Mesothelial cell of epicardium (in vitro differentiated cells): Measurements from ENCODE around the gene MED12L. TPM values are rescaled to one million over a fixed set of nuclear protein-coding genes. Genes with fewer than 3 reads are reported as not detected.

Experiments used
- DNase-seq, 2 experiments: peaks; one replicate each; pipeline ENCODE4 v3.0.0; 2021; ENCODE audit warnings: low spot score in 2 of 2; ENCODE audit not compliant: unreplicated experiment in 2 of 2
- H3K27ac Mint-ChIP-seq: 2 replicates; pipeline ENCODE4 v1.8.0; 2021; ENCODE audit warnings: mixed read lengths
- H3K27me3 Mint-ChIP-seq: 2 replicates; pipeline ENCODE4 v1.8.0; 2021; ENCODE audit warnings: low read depth, mixed read lengths
- H3K36me3 Mint-ChIP-seq: 2 replicates; pipeline ENCODE4 v1.8.0; 2021; ENCODE audit warnings: mixed read lengths
- H3K4me1 Mint-ChIP-seq: 2 replicates; pipeline ENCODE4 v1.8.0; 2021; ENCODE audit warnings: mixed read lengths
- H3K4me3 Mint-ChIP-seq: 2 replicates; pipeline ENCODE4 v1.8.0; 2021; ENCODE audit warnings: mild to moderate bottlenecking, moderate library complexity, mixed read lengths
- H3K9me3 Mint-ChIP-seq: 2 replicates; pipeline ENCODE4 v1.8.0; 2021; ENCODE audit warnings: mixed read lengths
- CTCF ChIP-seq: fragments of 200-600 bp; sonication (generic); IDR thresholded peaks from one replicate; pipeline ENCODE4 v1.5.0; 2021; ENCODE audit warnings: antibody characterized with exemption; ENCODE audit not compliant: unreplicated experiment
- total RNA-seq: library from RNA; stranded (reverse); gene quantifications from 3 replicates; pipeline ENCODE4 v1.2.1, GENCODE V29; 2021

MED12L gene
- total RNA-seq, 1 donor from 2014 or later = 13.8 TPM

DNA sequence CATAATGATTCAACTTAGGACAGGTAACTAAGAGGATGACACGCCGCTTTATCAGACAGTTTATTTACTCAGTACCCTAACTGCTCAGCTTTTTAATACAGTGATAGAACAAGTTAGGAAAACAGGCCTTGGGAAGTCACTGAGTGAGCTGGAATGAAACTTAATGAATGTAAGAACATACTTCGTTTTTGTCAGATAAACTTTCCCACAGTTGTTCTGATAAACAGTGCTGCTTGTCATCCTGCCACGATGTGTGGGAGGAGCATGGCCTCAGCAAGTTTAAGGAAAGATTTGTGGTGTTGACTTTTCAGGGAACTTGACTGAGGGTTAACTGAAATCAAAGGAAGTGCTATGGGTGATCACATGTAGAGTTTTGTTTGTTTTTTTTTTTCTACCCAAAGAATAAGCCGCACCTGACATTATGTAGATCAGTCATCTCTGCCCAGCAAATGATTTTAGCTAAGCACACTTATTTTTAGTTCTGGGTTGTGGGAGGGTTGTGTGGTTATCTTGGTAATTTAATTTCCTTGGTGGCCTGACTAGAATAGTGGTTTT is 198.5 kb downstream of the MED12L start:
- TF ChIP-seq CTCF = no peak
- peak overlapping the region; percentile 70 for H3K27ac Mint-ChIP-seq
- H3K27me3 Mint-ChIP-seq = no peaks in the 10 kb centered on the region
- H3K4me3 Mint-ChIP-seq = no peak overlapping the region
- H3K4me1 Mint-ChIP-seq = peaks cover 44% of the 10 kb centered on the region
- no peaks in the 10 kb centered on the region for H3K9me3 Mint-ChIP-seq
- H3K36me3 Mint-ChIP-seq = no peaks in the 10 kb centered on the region
- no peak for DNase-seq

DNA sequence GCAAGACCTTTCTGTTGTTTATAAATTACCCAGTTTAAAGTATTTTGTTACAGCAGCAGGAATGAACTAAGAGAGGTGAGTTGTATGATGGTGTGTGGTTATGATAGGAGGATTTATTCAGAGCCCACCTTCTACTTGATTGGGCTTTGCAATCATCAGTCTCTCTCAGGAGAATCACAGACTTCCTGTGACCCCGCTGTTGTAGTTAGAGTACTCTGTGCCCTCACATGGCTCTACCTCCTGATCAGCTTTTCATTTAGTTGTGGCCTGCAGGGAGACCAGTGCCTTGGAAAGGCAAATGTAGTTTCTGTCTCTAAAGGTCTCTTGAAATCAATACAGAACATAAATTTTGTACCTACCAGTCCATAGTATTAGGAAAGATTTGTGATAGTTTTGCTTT is 200.5 kb downstream of the MED12L start:
- no peak for DNase-seq
- Mint-ChIP-seq H3K27me3 (no peaks in the 10 kb centered on the region), H3K36me3 (no peaks in the 10 kb centered on the region), H3K27ac (peak overlapping the region; percentile 12), H3K4me3 (no peak overlapping the region), H3K9me3 (no peaks in the 10 kb centered on the region), H3K4me1 (peaks cover 48% of the 10 kb centered on the region)
- TF ChIP-seq CTCF = no peak

- Mint-ChIP-seq H3K27me3 (no peaks in the 10 kb centered on the region), H3K36me3 (no peaks in the 10 kb centered on the region), H3K4me1 (peaks cover 36% of the 10 kb centered on the region), H3K9me3 (no peaks in the 10 kb centered on the region), H3K27ac (no peak overlapping the region), H3K4me3 (no peak overlapping the region)
- TF ChIP-seq CTCF = no peak
- DNase-seq = no peak
Measured at GRCh38 chr3:151289445-151289844, 204.0 kb downstream of the MED12L start.

DNA sequence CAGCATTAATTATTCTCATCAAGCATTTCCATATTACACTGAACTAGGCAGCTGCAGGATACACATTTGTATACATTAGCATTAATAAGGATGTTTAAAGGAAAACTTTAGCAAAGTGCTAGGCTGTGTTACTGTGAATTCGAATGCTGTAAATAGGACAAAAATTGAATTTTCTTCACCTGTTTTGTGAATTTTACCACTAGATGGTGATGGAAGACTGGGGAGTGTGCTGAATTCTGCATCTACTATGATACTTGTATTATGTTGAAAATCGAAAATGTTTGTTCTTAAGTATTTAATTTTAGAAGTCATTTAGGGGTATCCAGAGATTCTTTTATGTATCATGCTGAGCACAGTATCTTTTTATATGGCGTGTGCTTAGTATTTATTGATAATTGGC is 205.2 kb downstream of the MED12L start:
- Mint-ChIP-seq H3K9me3 (no peaks in the 10 kb centered on the region), H3K4me3 (no peak overlapping the region), H3K36me3 (no peaks in the 10 kb centered on the region), H3K27ac (no peak overlapping the region), H3K27me3 (no peaks in the 10 kb centered on the region), H3K4me1 (peaks cover 36% of the 10 kb centered on the region)
- DNase-seq = no peak
- no peak for TF ChIP-seq CTCF

- no peak overlapping the region for H3K4me3 Mint-ChIP-seq
- no peak for DNase-seq
- H3K4me1 Mint-ChIP-seq = peaks cover 35% of the 10 kb centered on the region
Measured at GRCh38 chr3:151293127-151293526, 207.7 kb downstream of the MED12L start.

More at GRCh38 chr3:151293127-151293526, 207.7 kb downstream of the MED12L start:
- H3K27me3 Mint-ChIP-seq = no peaks in the 10 kb centered on the region
- TF ChIP-seq CTCF = no peak
- no peaks in the 10 kb centered on the region for H3K9me3 Mint-ChIP-seq
- peak overlapping the region; percentile 27 for H3K27ac Mint-ChIP-seq
- H3K36me3 Mint-ChIP-seq = no peaks in the 10 kb centered on the region
